Muscle layer of colon (tissue), 2 donors: Measurements from ENCODE around the gene LCE2D.

ENCODE experiments used
- H3K27ac ChIP-seq: one replicate; pipeline ENCODE4 v1.7.0; 2013; ENCODE audit warnings: low read depth, mild to moderate bottlenecking, low read length, moderate library complexity
- H3K27me3 ChIP-seq, 2 donors: one replicate each; pipeline ENCODE4 v1.7.0; 2013; ENCODE audit warnings: low read length in 2 of 2, mild to moderate bottlenecking in 2 of 2; ENCODE audit not compliant: insufficient read depth in 2 of 2, control insufficient read depth in 1 of 2
- H3K36me3 ChIP-seq: one replicate; pipeline ENCODE4 v1.7.0; 2013; ENCODE audit warnings: mild to moderate bottlenecking, low read length; ENCODE audit not compliant: insufficient read depth
- H3K4me1 ChIP-seq: one replicate; pipeline ENCODE4 v1.7.0; 2013; ENCODE audit warnings: mild to moderate bottlenecking, low read length; ENCODE audit not compliant: insufficient read depth
- H3K4me3 ChIP-seq, 2 donors: one replicate each; pipeline ENCODE4 v1.7.0; 2013; ENCODE audit warnings: low read length in 2 of 2, low read depth in 1 of 2, mild to moderate bottlenecking in 1 of 2, moderate library complexity in 1 of 2
- H3K9ac ChIP-seq: one replicate; pipeline ENCODE4 v1.7.0; 2013; ENCODE audit warnings: low read length
- H3K9me3 ChIP-seq: one replicate; pipeline ENCODE4 v1.7.0; 2013; ENCODE audit warnings: mild to moderate bottlenecking, low read length
- donor health status: abdominal sarcoma.
- donor health status: Adenocarcinoma of cecum.

LCE2D gene

GRCh38 chr1:152699746-152700145 lies 36.6 kb downstream of the LCE2D start:
- no peak overlapping the region for H3K4me3 ChIP-seq
- no peaks in the 10 kb centered on the region for H3K36me3 ChIP-seq
- H3K27ac ChIP-seq, result no peak overlapping the region
- no peak overlapping the region for H3K9ac ChIP-seq
- H3K9me3 ChIP-seq, result no peaks in the 10 kb centered on the region
- H3K4me1 ChIP-seq, result no peaks in the 10 kb centered on the region
- no peaks in the 10 kb centered on the region for H3K27me3 ChIP-seq

DNA sequence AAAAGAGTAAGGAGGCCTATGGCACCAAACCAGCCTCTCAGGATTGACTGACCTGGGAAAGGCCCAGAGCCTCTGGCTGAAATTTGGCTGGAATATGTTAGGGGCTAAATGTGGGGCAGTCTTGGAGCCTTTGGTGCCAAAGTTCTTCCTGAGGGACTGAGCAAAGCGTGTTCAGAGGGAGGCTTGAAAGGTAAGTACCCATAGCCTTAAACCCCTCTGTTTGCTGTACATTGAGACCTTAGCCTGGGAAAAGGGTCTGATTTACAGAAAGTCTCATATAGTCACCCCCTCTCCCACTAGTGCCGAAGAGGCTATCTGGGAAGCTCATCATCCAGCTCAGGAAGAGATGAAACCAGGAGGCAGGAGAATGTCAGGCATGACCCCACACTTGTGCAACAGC lies 44.7 kb downstream of the LCE2D start, which contains the start of gene LCE4A:
Gene LCE4A (plus strand): TSS at position 301 of the 400 bp plus-strand sequence. CDS start 916 bp downstream, outside the sequence.
- H3K4me3 ChIP-seq, result no peak within 1 kb of the TSS
- no peak within 1 kb of the TSS for H3K9ac ChIP-seq
- H3K27ac ChIP-seq, result no peak within 1 kb of the TSS
- H3K4me1 ChIP-seq, result no peaks in the 10 kb centered on the region
- H3K36me3 ChIP-seq, result no peaks in the 10 kb centered on the region
- H3K27me3 ChIP-seq, result no peaks in the 10 kb centered on the region
- no peaks in the 10 kb centered on the region for H3K9me3 ChIP-seq
